ENCODE results near the gene UGT1A9. TPM values are rescaled to one million over a fixed set of nuclear protein-coding genes. Genes with fewer than 3 reads are reported as not detected.

Gene UGT1A9
- total RNA-seq, 1 experiment from 2014 or later, result not detected

GRCh38 chr2:233791883-233792329, 120.2 kb downstream of the UGT1A9 start:
- Histone ChIP-seq H3K9me3 (ENCODE audit: control insufficient read depth, low read depth, low read length) (no peaks in the 10 kb centered on the region), H2BK120ac (ENCODE audit: low read depth, low read length, poor library complexity, severe bottlenecking) (no peak overlapping the region), H3K14ac (ENCODE audit: insufficient read depth, low read length) (no peak overlapping the region), H3K23ac (ENCODE audit: insufficient read length, low read depth, low read length) (no peak overlapping the region), H2AFZ (ENCODE audit: low read length) (no peak overlapping the region), H3K56ac (ENCODE audit: insufficient read length, low read depth, low read length) (no peak overlapping the region), H3T11ph (ENCODE audit: low read length) (no peak overlapping the region), H3K9ac (ENCODE audit: extremely low read depth, insufficient read length, low read length) (no peak overlapping the region), H3K79me1 (ENCODE audit: insufficient read depth, low read depth, low read length, poor library complexity, severe bottlenecking) (no peaks in the 10 kb centered on the region), H2BK15ac (ENCODE audit: low read depth, low read length) (no peak overlapping the region), H2BK12ac (ENCODE audit: insufficient read length, low read depth, low read length) (no peak overlapping the region), H3K23me2 (ENCODE audit: insufficient read length, low read depth, low read length, poor library complexity, severe bottlenecking) (no peaks in the 10 kb centered on the region), H3K4me2 (ENCODE audit: insufficient read depth, insufficient read length, low read length) (no peak overlapping the region), H2BK5ac (ENCODE audit: insufficient read length, low read length) (no peak overlapping the region), H2AK5ac (ENCODE audit: insufficient read length, low read length) (no peak overlapping the region), H2BK20ac (ENCODE audit: low read depth, low read length, poor library complexity, severe bottlenecking) (no peak overlapping the region), H3K4me1 (ENCODE audit: insufficient read depth, low read length) (no peaks in the 10 kb centered on the region), H4K8ac (replicated peaks; ENCODE audit: insufficient read length, low read depth, low read length) (no peak overlapping the region), H3K18ac (ENCODE audit: insufficient read length, low read depth, low read length) (no peak overlapping the region), H3K79me2 (ENCODE audit: insufficient read depth, low read length) (no peaks in the 10 kb centered on the region), H3K4ac (ENCODE audit: low read depth, low read length) (no peak overlapping the region), H4K5ac (ENCODE audit: insufficient read length, low read depth, low read length) (no peak overlapping the region), H3K27me3 (ENCODE audit: insufficient read depth, low read length) (no peaks in the 10 kb centered on the region), H3K27ac (ENCODE audit: insufficient read length, low read depth, low read length) (no peak overlapping the region), H4K91ac (ENCODE audit: insufficient read length, low read depth, low read length) (no peak overlapping the region), H4K20me1 (ENCODE audit: control insufficient read depth, insufficient read depth, insufficient read length) (no peaks in the 10 kb centered on the region)
- Mint-ChIP-seq H3K27me3 (ENCODE audit: low read depth) (peaks cover 10% of the 10 kb centered on the region), H3K4me3 (no peak overlapping the region), H3K36me3 (ENCODE audit: insufficient read depth in 1 of 3, low read depth in 3 of 3) (no peaks in the 10 kb centered on the region; a peak in 1 of 7 replicates), H3K9me3 (peaks cover 0 to 3% of the 10 kb centered on the region in 2 experiments; a peak in 1 of 5 replicates), H3K4me1 (no peaks in the 10 kb centered on the region), H3K27ac (no peak overlapping the region)
- TF ChIP-seq, protein P1, sequence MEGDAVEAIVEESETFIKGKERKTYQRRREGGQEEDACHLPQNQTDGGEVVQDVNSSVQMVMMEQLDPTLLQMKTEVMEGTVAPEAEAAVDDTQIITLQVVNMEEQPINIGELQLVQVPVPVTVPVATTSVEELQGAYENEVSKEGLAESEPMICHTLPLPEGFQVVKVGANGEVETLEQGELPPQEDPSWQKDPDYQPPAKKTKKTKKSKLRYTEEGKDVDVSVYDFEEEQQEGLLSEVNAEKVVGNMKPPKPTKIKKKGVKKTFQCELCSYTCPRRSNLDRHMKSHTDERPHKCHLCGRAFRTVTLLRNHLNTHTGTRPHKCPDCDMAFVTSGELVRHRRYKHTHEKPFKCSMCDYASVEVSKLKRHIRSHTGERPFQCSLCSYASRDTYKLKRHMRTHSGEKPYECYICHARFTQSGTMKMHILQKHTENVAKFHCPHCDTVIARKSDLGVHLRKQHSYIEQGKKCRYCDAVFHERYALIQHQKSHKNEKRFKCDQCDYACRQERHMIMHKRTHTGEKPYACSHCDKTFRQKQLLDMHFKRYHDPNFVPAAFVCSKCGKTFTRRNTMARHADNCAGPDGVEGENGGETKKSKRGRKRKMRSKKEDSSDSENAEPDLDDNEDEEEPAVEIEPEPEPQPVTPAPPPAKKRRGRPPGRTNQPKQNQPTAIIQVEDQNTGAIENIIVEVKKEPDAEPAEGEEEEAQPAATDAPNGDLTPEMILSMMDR (conservative IDR thresholded peaks at IDR 0.05), result no peak
- no peak for DNase-seq
- WGBS (ENCODE audit: extremely low coverage, insufficient read length, low lambda C conversion rate), result no CpG with 5 or more reads among the region's 9 CpGs

Data from H9 (cell line).